Sigmoid colon (tissue), 4 donors: ENCODE results near the gene ADAMTSL1.

Experiments
- EP300 ChIP-seq, 4 donors: sonication (generic); formaldehyde crosslinking; IDR thresholded peaks; one replicate each; pipeline ENCODE4 v1.6.1; 2017; ENCODE audit warnings: antibody characterized with exemption in 4 of 4
- POLR2A ChIP-seq, 2 donors: fragments of 450-650 bp; IDR thresholded peaks; one replicate each; pipeline ENCODE4 v1.6.1; 2016; ENCODE audit warnings: antibody characterized with exemption in 2 of 2, mild to moderate bottlenecking in 2 of 2, moderate library complexity in 2 of 2
- TF ChIP-seq, protein P1 (sequence below), 4 experiments: fragments of 450-650 bp in 3 of 4; fragments of 200-600 bp in 1 of 4; IDR thresholded peaks; one replicate each; pipeline ENCODE4 v1.5.1; 2016 to 2019; ENCODE audit warnings: antibody characterized with exemption in 4 of 4, mild to moderate bottlenecking in 3 of 4, moderate library complexity in 2 of 4

DNA sequence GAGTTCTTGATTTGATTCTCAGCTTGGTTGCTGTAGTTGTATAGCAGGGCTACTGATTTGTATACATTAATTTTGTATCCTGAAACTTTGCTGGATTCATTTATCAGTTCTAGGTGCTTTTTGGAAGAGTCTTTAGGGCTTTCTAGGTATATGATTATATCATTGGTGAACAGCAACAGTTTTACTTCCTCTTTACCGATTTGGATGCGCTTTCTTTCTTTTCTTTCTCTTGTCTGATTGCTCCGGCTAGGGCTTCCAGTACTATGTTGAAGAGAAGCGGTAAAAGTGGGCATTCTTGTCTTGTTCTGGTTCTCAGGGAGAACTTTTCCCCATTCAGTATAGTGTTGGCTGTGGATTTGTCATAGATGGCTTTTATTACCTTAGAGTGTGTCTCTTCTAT lies 400.1 kb downstream of the ADAMTSL1 start:
- TF ChIP-seq, protein P1, sequence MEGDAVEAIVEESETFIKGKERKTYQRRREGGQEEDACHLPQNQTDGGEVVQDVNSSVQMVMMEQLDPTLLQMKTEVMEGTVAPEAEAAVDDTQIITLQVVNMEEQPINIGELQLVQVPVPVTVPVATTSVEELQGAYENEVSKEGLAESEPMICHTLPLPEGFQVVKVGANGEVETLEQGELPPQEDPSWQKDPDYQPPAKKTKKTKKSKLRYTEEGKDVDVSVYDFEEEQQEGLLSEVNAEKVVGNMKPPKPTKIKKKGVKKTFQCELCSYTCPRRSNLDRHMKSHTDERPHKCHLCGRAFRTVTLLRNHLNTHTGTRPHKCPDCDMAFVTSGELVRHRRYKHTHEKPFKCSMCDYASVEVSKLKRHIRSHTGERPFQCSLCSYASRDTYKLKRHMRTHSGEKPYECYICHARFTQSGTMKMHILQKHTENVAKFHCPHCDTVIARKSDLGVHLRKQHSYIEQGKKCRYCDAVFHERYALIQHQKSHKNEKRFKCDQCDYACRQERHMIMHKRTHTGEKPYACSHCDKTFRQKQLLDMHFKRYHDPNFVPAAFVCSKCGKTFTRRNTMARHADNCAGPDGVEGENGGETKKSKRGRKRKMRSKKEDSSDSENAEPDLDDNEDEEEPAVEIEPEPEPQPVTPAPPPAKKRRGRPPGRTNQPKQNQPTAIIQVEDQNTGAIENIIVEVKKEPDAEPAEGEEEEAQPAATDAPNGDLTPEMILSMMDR (IDR thresholded peaks at IDR 0.05) = no peak
- TF ChIP-seq EP300 (IDR thresholded peaks at IDR 0.05) = no peak
- no peak for TF ChIP-seq POLR2A (IDR thresholded peaks at IDR 0.05)
